NT2/D1 (cell line): ENCODE measurements around the gene S100A2.
"Not testable (repeated sequence)": the region's sequence is repeated elsewhere in the genome, so short reads cannot be mapped to it uniquely, and the experiment has no call there.

Experiments
- DNase-seq: peaks from one replicate; pipeline ENCODE4 v3.0.0-alpha.2; 2011; ENCODE audit warnings: low read depth, low spot score
- H3K27me3 ChIP-seq: 2 replicates; pipeline ENCODE4 v1.6.0; 2011; ENCODE audit warnings: mild to moderate bottlenecking; ENCODE audit not compliant: insufficient read length, insufficient read depth
- H3K36me3 ChIP-seq: 2 replicates; pipeline ENCODE4 v1.6.1; 2011; ENCODE audit warnings: mild to moderate bottlenecking, low read length, mixed read lengths; ENCODE audit not compliant: insufficient read depth, insufficient read length
- H3K4me1 ChIP-seq: 2 replicates; pipeline ENCODE4 v1.5.1; 2011; ENCODE audit not compliant: insufficient read depth, insufficient read length
- H3K4me3 ChIP-seq: 2 replicates; pipeline ENCODE4 v1.5.1; 2011; ENCODE audit warnings: low read depth; ENCODE audit not compliant: insufficient read length
- H3K9ac ChIP-seq: 2 replicates; pipeline ENCODE4 v1.6.0; 2011; ENCODE audit warnings: low read depth; ENCODE audit not compliant: insufficient read length
- H3K9me3 ChIP-seq: 2 replicates; pipeline ENCODE4 v1.5.1; 2011; ENCODE audit warnings: mild to moderate bottlenecking, low read length; ENCODE audit not compliant: insufficient read depth
- SUZ12 ChIP-seq: IDR thresholded peaks from 2 replicates; pipeline ENCODE4 v1.6.1; 2011; ENCODE audit not compliant: insufficient read length, insufficient read depth; ENCODE audit errors: extremely low read depth
- YY1 ChIP-seq: IDR thresholded peaks from 2 replicates; pipeline ENCODE4 v1.6.1; 2011; ENCODE audit not compliant: insufficient read length, insufficient read depth
- ZNF274 ChIP-seq: IDR thresholded peaks from 2 replicates; pipeline ENCODE4 v1.6.1; 2011; ENCODE audit warnings: mild to moderate bottlenecking, low read depth, low read length

Gene S100A2

DNA sequence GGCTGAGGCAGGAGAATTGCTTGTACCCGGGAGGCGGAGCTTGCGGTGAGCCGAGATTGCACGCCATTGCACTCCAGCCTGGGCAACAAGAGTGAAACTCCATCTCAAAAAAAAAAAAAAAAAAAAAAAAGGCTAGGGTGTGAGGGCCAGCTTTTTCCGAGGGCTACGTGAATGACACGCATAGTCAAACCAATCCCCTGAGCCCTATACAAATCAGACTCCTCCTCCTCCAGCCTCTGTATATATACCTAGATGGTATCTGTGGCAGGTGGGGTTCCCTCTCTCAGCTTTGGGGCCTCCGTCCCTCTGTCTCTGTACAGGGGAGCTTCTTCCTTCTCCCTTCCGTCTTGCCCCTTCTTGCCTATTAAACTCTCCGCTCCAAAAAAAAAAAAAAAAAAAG, 40.5 kb upstream of the S100A2 start:
- no peaks in the 10 kb centered on the region for H3K9me3 ChIP-seq
- H3K27me3 ChIP-seq, result no peaks in the 10 kb centered on the region
- H3K4me3 ChIP-seq, result no peak overlapping the region
- no peak for TF ChIP-seq YY1
- TF ChIP-seq ZNF274, result no peak
- TF ChIP-seq SUZ12, result no peak
- H3K4me1 ChIP-seq, result peaks cover 37% of the 10 kb centered on the region
- H3K36me3 ChIP-seq, result peaks cover 28% of the 10 kb centered on the region
- no peak overlapping the region for H3K9ac ChIP-seq
- DNase-seq, result no peak

DNA sequence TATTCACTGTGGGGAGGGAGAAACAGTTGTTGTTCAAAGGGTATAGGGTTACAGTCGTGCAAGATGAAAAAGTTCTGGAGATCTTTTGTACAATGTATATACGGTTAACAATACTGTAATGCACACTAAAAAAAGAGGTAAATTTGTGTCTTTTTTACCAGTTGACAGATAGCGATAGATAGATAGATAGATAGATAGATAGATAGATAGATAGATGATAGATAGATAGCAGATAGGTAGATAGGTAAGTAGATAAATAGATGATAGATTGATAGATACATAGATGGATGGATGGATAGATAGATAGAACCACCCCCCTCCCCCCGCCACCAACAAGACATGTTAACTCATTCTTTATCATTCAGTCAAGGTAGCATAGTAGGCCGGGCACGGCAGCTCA, 37.1 kb upstream of the S100A2 start:
- no peak for DNase-seq
- H3K4me3 ChIP-seq, result no peak overlapping the region
- no peak for TF ChIP-seq SUZ12
- no peak for TF ChIP-seq ZNF274
- no peak for TF ChIP-seq YY1
- H3K4me1 ChIP-seq, result peaks cover 23% of the 10 kb centered on the region
- H3K9ac ChIP-seq, result no peak overlapping the region
- peaks cover 24% of the 10 kb centered on the region for H3K36me3 ChIP-seq
- H3K9me3 ChIP-seq, result no peaks in the 10 kb centered on the region
- H3K27me3 ChIP-seq, result no peaks in the 10 kb centered on the region

DNA sequence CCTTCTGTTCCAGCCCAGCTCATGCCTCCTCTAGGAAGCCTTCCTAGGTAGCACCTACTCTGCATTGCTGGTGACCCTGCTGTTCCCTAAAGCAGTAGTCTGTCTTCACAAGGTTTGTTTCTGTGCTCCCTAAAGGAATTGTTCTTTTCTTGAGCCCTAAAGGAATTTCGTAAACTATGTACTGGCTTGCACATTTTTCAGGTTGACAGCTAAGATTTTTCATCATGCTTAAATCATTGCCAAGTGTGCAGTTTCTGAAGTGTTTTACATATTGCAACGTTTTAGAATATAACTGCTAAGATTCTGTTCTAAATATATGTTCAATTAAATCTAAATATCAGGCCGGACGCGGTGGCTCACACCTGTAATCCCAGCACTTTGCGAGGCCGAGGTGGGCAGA, 34.2 kb upstream of the S100A2 start:
- peaks cover 14% of the 10 kb centered on the region for H3K4me1 ChIP-seq
- no peak overlapping the region for H3K9ac ChIP-seq
- no peak overlapping the region for H3K4me3 ChIP-seq
- no peaks in the 10 kb centered on the region for H3K9me3 ChIP-seq
- no peaks in the 10 kb centered on the region for H3K36me3 ChIP-seq
- no peak for DNase-seq
- no peak for TF ChIP-seq YY1
- TF ChIP-seq SUZ12, result no peak
- TF ChIP-seq ZNF274, result no peak
- no peaks in the 10 kb centered on the region for H3K27me3 ChIP-seq

DNA sequence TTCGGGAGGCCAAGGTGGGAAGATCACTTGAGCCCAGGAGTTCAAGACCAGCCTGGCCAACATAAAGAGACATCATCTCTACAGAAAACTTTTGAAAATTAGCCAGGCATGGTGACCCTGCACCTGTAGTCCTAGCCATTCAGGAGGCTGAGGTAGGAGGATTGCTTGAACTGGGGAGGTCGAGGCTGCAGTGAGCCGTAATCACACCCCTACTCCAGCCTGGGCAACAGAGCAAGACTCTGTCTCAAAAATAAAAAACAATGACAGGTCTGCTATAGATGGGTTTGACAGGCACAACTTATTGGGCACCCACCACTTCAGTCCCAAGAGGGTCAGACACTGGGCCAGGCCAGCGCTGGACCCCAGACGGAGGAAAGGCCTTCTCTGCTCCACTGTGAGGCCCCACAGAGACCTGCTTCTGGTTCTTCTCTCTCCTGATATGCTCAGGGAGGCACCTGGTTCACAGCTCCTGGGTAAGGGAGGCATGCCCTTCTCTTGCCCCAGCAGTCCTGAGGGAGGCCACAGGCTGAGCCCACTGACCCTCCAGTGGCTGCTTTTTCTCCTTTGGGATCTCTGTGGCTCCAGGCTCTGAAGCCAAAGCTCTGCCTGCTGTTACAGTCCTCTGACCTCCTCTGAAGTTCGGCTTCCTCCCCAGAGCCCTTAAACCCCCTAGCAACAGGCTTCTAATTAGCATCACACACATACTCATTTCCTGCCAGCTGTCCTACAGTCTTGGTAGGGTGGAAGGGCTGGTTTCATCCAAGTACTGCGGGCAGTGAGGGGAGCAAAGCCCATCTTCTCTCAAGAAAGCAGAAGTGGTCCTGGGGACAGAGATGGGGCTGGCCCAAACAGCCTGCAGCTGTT, 32.9 kb upstream of the S100A2 start:
- Histone ChIP-seq H3K27me3 (no peaks in the 10 kb centered on the region), H3K9me3 (no peaks in the 10 kb centered on the region), H3K4me3 (no peak overlapping the region), H3K4me1 (peaks cover 14% of the 10 kb centered on the region), H3K36me3 (no peaks in the 10 kb centered on the region), H3K9ac (peak overlapping the region; percentile 37)
- DNase-seq, result peak; percentile 94
- TF ChIP-seq YY1, result no peak
- no peak for TF ChIP-seq ZNF274
- TF ChIP-seq SUZ12, result no peak

DNA sequence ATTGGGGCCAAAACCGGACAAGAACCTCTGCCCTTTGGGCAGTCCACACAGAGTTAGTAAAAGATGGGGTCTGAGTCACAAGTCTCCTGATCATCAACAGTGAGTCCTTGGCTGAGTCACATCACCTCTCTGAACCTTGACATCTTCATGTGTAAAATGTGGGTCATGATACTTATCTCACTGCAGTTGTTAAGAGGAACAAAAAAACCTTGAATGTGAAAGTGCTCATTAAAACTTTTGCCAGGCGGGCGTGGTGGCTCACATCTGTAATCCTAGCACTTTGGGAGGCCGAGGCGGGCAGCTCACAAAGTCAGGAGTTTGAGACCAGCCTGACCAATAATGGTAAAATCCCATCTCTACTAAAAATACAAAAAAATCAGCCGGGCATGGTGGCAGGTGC, 31.6 kb upstream of the S100A2 start:
- Histone ChIP-seq H3K4me1 (peaks cover 14% of the 10 kb centered on the region), H3K9me3 (no peaks in the 10 kb centered on the region), H3K4me3 (no peak overlapping the region), H3K9ac (no peak overlapping the region), H3K27me3 (no peaks in the 10 kb centered on the region), H3K36me3 (no peaks in the 10 kb centered on the region)
- DNase-seq, result no peak
- TF ChIP-seq SUZ12, result no peak

DNA sequence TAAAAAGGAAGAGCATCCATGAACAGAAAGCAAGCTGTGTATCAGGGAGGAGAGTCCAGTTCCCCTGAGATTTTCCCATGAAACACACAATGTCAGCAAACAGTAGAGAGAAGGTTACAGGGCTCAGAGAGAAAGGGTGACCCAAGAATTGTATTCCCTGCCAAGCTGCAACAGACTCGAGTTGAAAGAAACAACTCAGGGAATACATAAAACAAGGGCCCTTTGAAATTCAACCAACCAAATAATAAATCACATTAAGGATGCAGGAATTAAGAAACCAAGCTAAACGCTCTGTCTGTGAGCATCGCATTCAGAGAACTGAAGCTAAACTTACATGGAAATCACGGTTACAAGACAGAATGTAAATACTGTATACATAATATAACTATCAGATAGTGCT, 27.1 kb upstream of the S100A2 start:
- Histone ChIP-seq H3K9ac (no peak overlapping the region), H3K36me3 (no peaks in the 10 kb centered on the region), H3K9me3 (no peaks in the 10 kb centered on the region), H3K4me3 (no peak overlapping the region), H3K4me1 (peaks cover under 1% of the 10 kb centered on the region), H3K27me3 (no peaks in the 10 kb centered on the region)
- TF ChIP-seq YY1, result no peak
- TF ChIP-seq SUZ12, result no peak
- no peak for TF ChIP-seq ZNF274
- no peak for DNase-seq

DNA sequence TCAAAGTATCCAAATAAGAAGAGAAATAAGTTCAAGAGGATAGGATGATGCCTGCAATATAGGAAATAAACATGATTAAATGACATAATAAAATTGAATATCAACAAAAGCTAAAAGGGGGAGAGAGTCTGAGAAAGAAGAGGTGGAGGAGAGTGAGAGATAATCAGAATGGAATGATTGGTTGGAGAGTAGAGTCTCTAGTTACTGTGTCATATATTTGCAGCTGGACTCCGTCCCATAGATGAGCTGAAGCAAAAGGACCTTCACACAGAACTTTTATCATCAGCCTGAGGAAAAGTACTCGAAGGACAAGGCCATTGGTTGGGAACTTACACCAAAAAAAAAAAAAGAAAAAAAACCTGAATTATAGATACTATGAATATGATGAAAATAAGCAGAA, 22.8 kb upstream of the S100A2 start:
- Histone ChIP-seq H3K36me3 (no peaks in the 10 kb centered on the region), H3K9ac (no peak overlapping the region), H3K4me1 (peaks cover 5% of the 10 kb centered on the region), H3K27me3 (no peaks in the 10 kb centered on the region), H3K9me3 (no peaks in the 10 kb centered on the region), H3K4me3 (no peak overlapping the region)
- DNase-seq, result no peak
- TF ChIP-seq SUZ12, result no peak

DNA sequence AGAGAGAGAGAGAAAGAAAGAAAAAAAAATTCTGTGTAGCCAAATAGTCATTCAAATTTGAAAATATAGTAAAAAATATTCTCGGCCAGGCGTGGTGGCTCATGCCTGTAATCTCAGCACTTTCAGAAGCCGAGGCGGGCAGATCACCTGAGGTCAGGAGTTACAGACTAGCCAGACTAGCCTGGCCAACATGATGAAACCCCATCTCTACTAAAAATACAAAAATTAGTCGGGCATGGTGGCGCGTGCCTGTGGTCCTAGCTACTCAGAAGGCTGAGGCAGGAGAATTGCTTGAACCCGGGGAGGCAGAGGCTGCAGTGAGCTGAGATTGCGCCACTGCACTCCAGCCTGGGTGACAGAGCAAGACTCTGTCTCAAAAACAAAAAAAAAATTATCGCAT, 22.4 kb upstream of the S100A2 start:
- H3K4me3 ChIP-seq, H3K27me3 ChIP-seq, H3K36me3 ChIP-seq, H3K4me1 ChIP-seq, H3K9me3 ChIP-seq, DNase-seq, H3K9ac ChIP-seq: not testable (repeated sequence)
